ENCODE data around the gene POP7.
"Not testable (repeated sequence)": the region's sequence is repeated elsewhere in the genome, so short reads cannot be mapped to it uniquely, and the experiment has no call there.

Gene POP7

DNA sequence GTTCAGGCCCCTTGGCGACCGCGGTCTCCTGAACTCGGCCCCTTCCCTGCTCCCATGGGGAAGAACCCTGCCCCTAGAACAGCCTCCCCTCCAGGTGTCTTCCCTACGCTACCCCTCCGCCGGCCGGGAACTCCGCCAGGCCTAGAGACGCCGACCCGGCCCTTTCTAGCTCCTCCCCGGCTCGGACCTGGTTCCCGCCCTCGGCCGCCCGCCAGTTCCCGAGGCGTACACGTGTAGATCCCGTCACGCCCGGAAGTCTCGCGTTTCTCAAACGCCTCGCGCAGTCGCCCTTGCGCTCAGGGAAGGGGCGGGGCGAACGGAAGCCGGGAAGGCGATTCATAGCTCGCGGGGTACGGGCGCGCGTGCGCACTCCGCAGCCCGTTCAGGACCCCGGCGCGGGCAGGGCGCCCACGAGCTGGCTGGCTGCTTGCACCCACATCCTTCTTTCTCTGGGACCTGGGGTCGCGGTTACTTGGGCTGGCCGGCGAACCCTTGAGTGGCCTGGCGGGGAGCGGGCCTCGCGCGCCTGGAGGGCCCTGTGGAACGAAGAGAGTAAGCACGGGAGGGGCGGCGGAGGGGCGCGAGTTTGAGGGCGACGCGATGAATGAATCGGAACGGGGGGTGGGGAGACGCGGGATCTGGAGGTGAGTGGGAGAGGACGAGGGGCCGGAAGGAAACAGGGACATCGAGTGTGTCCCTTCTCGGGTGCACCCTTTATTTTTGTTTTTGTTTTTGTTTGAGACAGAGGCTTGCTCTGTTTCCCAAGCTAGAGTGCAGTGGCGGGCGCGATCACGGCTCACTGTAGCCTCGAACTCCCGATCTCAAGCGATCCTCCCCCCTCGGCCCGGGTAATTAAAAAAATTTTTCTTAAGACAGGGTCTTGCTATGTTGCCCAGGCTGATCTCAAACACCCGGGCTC lies at the start of gene POP7:
TSS of gene POP7 (plus strand) at position 369 of the 919 bp plus-strand sequence. CDS start 710 bp downstream, outside the sequence.
- peak; percentile 94 to 99 for DNase-seq (ENCODE audit: extremely low read depth in 1 of 2, low read depth in 1 of 2)

DNA sequence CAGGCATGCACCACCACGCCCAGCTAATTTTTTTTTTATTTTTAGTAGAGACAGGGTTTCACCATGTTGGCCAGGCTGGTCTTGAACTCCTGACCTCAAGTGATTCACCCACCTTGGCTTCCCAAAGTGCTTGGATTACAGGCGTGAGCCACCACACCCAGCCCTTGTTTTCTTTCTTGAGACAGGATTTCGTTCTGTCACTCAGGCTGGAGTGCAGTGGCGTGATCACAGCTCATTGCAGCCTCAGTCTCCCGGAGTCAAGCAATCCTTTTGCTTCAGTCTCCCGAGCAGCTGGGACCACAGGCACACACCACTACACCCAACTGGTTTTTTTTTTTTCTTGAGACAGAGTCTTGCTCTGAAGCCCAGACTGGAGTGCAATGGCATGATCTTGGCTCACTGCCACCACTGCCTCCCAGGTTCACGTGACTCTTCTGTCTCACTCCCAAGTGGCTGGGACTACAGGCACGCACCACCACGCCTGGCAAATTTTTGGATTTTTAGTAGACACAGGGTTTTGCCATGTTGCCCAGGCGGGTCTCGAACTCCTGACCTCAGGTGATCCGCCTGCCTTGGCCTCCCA lies 43.6 kb upstream of the POP7 start:
- DNase-seq (ENCODE audit: extremely low read depth in 1 of 2, low read depth in 1 of 2): not testable (repeated sequence)

DNA sequence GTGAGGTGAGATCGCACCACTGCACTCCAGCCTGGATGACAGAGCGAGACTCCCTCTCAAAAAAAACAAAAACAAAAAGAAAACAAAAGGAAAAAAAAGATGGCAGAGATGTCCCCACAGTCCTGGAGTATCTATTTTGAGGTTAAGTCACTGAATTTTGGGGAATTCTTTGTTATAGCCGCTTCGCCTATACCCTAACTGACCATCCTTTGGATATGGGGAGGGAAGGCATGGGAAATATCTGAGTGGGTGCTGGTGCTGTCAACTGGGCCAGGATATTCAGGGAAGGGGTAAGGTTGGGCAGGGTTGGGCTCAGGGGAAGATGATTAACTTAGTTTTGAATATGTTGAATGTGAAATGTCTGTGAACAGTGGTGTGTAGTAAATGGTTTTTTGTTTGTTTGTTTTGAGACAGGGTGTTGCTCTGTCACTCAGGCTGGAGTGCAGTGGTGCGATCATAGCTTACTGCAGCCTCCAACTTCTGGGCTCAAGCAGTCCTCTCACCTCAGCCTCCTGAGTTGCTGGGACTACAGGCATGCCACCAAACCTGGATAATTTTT lies 40.7 kb upstream of the POP7 start:
- no peak for DNase-seq (ENCODE audit: extremely low read depth in 1 of 2, low read depth in 1 of 2)

DNA sequence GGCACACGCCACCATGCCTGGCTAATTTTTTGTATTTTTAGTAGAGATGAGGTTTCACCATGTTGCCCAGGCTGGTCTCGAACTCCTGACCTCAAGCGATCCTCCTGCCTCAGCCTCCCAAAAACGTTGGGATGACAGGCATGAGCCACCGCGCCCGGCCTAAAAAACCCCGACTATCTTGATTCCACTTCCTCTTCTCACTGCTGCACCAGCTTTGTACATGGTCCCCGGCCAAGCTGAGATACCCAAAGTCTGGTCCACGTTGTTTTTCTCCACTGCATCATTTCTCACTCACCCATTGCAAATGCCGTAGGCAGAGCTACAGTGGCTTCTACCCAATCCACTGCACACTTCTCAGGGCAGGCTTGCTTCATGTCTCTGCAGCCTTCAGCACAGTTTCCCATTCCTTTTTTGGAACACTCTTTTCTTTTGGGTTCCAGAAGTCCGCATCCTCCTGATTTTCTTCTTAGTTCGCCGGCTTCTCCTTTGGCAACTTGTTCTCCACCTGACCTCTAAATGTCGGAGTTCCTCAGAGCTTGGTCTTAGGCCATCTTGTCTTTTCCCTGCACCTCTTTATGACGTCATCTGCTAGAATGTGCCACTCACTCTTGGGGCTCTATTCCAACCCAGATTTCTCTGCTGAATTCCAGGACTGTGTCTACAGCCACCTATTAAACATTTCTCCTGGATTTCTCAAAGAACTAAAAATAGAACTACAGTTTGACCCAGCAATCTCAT lies 38.4 kb upstream of the POP7 start:
- no peak for DNase-seq (ENCODE audit: extremely low read depth in 1 of 2, low read depth in 1 of 2)

DNA sequence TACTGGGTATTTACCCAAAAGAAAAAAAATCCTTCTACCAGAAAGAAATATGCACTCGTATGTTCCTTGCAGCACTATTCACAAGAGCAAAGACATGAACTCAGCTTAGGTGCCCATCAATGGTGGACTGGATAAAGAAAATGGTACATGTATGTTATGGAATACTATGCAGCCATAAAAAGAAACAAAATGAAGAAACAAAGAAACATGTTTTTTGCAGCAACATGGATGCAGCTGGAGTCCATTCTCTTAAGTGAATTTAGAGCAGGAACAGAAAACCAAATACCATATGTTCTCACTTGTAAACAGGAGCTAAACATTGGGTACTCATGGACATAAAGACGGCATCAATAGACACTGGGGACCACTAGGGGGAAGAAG lies 37.9 kb upstream of the POP7 start:
- no peak for DNase-seq (ENCODE audit: extremely low read depth in 1 of 2, low read depth in 1 of 2)

DNA sequence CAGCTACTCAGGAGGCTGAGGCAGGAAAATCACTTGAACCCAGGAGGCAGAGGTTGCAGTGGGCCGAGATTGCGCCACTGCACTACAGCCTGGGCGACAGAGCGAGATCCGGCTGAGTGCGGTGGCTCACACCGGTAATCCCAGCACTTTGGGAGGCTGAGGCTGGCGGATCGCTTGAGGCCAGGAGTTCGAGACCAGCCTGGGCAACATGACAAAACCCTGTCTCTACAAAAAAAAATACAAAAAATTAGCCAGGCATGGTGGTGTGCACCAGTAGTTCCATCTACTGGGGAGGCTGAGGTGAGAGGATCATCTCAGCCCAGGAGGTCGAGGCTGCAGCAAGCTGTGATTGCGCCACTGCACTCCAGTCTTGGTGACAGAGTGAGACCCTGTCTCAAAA lies 36.8 kb upstream of the POP7 start:
- DNase-seq (ENCODE audit: extremely low read depth in 1 of 2, low read depth in 1 of 2): not testable (repeated sequence)

DNA sequence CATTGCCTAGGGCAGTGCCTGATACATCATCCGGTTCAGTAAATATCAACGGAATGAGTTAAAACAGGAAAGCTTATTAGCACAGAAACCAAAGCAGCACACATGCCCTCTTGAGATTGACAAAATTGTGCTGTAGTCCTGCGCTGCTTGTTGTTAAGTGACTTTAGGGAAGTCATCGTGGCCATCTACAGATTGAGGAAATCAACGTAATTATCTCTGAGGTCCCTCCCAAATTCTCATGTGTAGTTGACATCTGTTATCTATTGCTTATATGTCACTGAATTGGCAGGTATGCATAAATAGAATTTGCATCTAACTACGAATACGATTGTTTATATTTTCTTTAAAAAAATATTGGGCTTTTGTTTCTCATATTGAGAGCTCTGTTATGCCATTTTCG lies 35.8 kb upstream of the POP7 start:
- no peak for DNase-seq (ENCODE audit: extremely low read depth in 1 of 2, low read depth in 1 of 2)

DNA sequence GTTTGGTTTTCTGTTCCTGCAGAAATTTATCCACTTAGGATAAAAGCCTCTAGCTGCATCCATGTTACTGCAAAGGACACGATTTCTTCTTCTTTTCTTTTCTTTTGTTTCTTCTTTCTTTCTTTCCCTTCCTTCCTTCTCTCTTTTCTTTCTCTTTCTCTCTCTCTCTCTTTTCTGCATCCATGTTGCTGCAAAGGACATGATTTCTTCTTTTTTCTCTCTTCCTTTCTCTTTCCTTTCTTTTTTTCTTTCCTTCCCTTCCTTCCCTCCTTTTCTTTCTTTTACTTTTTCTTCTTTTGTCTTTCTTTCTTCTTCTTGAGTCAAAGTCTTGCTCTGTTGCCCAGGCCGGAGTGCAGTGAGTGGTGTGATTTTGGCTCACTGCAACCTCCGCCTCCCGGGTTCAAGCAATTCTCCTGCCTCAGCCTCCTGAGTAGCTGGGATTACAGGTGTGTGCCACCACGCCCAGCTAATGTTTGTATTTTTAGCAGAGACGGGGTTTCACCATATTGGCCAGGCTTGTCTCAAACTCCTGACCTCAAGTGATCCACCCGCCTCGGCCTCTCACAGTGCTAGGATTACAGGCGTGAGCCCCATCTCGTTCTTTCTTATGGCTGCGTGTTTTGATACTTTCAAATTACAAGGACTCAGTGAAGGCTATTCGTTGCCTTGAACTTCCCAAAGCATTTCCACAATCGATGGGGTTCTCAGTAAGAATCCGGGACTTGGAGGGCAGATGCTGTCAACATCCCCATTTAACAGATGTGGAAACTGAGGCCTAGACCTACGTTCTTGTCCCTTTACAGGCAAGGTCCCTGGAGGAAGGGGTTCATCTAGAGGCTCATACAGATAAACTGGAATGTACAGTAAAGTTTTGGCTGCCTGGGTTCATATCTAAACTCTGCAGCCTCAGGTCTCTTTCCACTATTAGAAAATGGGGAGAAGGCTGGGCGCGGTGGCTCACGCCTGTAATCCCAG lies 34.3 kb upstream of the POP7 start:
- DNase-seq (ENCODE audit: extremely low read depth in 1 of 2, low read depth in 1 of 2): no peak

DNA sequence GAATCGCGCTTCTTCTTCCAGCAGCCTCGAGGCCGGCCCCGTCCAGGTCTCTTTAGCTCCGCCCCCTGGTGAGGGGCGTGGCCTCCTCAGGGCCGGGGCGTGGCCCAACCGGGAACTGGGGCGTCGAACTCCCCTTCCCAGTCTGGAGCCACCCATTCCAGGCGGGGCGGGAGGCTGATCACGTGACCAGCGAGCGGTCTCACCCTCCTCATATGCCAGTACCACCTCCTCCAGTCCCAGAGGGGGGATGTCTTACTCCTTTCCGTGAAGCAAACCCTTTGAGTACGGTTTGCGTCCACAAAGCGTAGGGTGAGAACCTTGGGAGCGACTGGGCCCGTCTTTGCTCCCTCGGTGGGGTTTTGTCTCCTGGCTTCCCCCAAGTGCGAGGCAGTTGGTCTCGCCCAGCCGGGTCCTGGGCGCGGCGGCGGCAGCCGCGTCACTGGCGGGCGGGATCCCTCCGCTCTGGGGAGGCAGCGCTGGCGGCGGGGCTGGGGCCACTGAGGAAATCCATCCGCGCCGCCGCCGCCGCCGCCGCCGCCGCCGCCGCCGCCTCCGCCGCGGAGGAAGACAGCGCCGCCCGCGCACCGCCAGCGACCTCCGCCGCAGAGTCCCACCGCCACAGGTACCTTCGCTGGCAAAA lies 32.5 kb upstream of the POP7 start, which contains the start of gene GNB2:
TSS of gene GNB2 (plus strand) at position 439 of the 640 bp plus-strand sequence. CDS start 2,526 bp downstream, outside the sequence.
- DNase-seq (ENCODE audit: extremely low read depth in 1 of 2, low read depth in 1 of 2): peak; percentile 93 to 96

DNA sequence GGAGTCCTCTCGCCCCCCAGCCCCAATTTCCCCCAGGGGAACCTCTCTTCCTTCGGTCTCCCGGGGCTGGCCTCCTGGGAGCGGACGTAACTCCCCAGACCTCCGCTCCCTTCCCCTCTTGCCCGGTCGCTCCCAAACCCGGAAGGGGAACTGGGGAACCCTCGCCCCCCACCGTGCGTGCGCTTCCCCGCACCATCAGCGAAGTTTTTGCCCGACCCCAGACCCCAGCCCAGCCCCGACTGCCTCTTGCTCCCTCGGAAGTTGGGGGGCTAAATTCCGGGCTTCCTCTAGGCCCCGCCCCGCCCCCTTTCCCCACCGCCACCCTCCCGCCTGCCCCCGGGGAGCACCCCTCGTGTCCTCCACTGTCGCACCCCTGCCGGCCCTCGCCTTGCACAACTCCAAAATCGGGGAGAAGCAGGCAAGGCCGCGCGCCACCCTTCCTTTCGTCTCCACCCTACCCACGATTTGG lies 31.9 kb upstream of the POP7 start:
- DNase-seq (ENCODE audit: extremely low read depth in 1 of 2, low read depth in 1 of 2): peak in 1 of 2 donors; percentile 32

DNA sequence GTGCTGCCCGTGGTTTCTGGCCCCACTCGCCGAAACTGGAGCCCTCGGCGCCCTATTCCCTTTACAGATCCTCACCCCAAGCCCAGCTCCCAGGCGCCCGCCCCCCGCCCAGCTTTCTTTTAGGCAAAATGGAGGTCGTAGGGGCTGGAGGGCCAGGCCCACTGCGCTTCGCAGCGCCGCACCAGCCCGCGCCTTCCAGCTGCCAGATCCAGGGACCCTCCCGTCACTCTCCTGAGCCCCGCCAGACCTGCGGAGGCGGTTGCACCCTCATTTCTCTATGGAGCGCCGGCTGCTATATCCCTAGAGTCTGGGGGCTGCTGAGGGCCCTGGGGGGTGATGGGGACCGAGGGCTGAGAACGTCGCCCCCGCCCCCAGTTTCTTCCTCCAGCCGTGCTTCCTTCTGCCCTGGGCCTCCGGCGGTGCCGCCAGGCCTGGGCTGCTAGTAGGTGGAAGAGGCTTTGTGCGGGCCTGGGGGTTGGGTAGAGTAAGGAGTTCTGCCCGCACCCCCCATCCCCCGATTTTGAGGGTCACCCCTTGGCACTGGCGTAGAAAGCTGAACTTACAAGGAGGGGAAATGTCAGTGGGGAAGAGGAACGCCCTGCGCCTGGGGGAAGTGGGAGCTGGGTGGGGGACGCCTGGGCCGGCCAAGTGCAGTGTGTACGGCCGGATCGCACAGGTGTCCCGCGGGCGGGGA lies 31.4 kb upstream of the POP7 start:
- no peak for DNase-seq (ENCODE audit: extremely low read depth in 1 of 2, low read depth in 1 of 2)

DNA sequence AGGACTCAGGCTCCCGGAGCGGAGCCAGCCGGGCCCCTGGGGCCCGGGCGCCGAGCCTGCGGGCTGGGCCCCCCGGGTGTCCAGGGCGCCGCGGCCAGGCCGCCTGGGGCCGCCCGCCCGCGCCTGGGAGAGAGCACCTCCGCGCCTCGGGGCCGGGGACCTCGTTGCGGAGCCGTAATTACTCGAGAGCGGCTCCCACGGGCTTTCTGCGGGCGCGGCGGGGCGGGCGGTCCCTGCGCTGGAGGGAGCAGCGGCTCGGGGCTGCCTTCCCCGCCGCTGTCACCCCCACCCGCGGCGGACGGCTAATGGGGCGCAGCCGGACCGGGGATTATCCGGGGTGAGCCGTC lies 30.8 kb upstream of the POP7 start:
- no peak for DNase-seq (ENCODE audit: extremely low read depth in 1 of 2, low read depth in 1 of 2)

DNA sequence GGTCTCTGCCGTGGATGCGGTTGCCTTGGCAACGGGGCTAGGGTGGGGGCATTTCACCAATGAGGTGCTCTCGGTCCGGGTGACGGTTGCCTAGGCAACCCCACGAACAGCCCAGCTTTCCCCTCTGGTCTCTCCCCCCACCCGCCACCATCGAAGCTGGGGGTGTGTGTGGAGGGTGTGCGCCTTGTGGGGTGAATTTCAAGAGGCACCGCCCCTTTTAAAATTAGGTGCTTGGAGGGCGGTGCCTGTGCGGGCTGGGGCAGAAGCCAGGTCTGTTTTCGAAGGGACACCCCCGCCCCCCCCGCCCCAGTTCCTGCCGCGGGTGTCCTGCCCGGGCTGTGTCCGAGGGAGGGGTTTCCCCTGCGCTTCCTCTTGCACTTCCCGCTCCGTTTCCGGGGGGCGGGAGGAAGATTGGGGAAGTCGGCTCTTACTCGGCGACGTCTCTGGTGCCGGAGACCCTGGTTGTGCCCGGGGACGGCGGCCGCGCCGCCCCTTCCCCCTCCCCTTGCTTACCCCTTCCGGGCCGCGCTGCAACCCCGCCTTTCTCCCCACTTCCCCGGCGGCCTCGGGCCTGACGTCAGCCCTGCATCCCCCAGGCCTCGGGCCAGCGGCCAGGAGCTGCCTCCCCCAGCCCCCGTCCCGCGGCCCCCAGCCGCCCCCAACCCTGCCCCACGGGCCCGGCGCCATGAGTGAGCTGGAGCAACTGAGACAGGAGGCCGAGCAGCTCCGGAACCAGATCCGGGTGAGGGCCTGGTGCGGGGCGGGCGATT lies 30.2 kb upstream of the POP7 start:
- peak; percentile 69 to 89 for DNase-seq (ENCODE audit: extremely low read depth in 1 of 2, low read depth in 1 of 2)

DNA sequence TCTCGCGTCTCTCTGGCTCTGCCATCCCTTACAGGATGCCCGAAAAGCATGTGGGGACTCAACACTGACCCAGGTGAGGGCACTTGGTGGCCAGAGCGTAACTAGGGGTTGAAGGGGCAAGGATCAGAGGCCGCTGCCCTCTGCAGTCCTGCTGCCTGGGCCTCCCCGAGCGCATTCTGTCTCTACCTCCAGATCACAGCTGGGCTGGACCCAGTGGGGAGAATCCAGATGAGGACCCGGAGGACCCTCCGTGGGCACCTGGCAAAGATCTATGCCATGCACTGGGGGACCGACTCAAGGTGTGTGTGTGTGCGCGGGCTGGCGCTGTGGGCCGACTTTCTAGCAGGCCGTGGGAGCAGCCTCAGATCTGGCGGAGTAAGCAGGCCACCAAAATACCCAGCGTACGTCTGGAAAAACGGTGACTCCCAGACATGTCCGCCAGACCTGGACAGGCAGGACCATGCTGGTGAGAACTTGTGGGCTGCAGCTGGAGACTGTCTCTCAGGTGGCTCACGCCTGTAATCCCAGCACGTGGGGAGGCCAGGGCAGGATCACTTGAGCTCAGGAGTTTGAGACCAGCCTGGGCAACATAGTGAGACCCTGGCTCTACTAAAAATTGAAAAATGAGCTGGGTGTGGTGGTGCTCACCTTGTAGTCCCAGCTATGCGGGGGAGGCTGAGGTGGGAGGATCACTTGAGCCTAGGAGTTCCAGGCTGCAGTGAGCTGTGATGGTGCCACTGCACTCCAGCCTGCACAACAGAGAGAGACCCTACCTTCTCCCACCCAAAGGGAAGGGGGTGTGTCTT lies 29.2 kb upstream of the POP7 start:
- no peak for DNase-seq (ENCODE audit: extremely low read depth in 1 of 2, low read depth in 1 of 2)

DNA sequence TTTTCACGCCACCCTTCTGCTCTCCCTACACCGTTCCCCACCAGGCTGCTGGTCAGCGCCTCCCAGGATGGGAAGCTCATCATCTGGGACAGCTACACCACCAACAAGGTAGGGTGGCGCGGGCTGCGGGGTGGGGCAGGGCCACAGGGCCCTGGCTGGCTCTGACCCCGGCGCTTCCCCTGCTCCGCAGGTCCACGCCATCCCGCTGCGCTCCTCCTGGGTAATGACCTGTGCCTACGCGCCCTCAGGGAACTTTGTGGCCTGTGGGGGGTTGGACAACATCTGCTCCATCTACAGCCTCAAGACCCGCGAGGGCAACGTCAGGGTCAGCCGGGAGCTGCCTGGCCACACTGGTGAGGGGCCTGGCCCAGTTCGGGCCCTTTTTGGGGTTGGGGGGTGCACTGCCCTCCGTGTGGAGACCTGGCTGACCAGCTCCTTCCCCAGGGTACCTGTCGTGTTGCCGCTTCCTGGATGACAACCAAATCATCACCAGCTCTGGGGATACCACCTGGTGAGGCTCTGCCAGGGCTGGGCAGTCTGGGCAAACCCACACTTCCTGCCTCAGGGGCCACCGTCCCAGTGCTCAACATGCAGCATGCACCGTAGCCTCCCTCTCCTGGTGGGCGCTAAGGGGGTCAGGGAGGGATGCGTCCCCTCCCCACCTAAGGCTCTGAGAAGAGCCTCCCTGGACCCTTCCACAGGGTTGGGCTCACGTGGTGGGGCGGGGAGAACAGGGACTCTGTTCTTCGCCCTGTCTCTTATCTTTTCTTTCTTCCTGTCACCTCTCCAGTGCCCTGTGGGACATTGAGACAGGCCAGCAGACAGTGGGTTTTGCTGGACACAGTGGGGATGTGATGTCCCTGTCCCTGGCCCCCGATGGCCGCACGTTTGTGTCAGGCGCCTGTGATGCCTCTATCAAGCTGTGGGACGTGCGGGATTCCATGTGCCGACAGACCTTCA lies 28.3 kb upstream of the POP7 start:
- no peak for DNase-seq (ENCODE audit: extremely low read depth in 1 of 2, low read depth in 1 of 2)

DNA sequence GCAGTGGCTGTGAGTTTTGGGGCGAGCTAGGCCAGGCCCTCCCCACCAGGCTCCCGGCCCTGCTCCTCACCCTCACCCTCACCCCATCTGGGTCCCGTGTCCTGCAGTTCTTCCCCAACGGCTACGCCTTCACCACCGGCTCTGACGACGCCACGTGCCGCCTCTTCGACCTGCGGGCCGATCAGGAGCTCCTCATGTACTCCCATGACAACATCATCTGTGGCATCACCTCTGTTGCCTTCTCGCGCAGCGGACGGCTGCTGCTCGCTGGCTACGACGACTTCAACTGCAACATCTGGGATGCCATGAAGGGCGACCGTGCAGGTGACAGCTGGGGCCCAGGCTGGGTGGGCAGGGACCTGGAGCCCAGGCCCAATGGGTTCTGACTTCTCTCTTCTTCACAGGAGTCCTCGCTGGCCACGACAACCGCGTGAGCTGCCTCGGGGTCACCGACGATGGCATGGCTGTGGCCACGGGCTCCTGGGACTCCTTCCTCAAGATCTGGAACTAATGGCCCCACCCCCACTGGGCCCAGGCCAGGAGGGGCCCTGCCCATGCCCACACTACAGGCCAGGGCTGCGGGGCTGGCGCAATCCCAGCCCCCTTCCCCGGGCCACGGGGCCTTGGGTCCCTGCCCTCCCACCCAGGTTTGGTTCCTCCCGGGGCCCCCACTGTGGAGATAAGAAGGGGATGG lies 27.5 kb upstream of the POP7 start:
- DNase-seq (ENCODE audit: extremely low read depth in 1 of 2, low read depth in 1 of 2): no peak
